Mesodermal cell (in vitro differentiated cells): ENCODE data around the gene SPCS1.
A peak's percentile ranks its signal among the peaks of the same experiment; 100 is the strongest.

Experiments used
- H3K27ac ChIP-seq: 2 replicates; pipeline ENCODE4 v1.7.0; 2013; ENCODE audit warnings: mild to moderate bottlenecking, low read depth, low read length, moderate library complexity; ENCODE audit not compliant: severe bottlenecking
- H3K36me3 ChIP-seq: 2 replicates; pipeline ENCODE4 v1.7.1; 2013; ENCODE audit warnings: mild to moderate bottlenecking, low read length, moderate library complexity; ENCODE audit not compliant: control insufficient read depth, insufficient read depth
- H3K4me1 ChIP-seq: one replicate; pipeline ENCODE4 v1.7.1; 2013; ENCODE audit warnings: mild to moderate bottlenecking, low read length; ENCODE audit not compliant: insufficient read depth, control insufficient read depth, poor library complexity, severe bottlenecking
- H3K4me3 ChIP-seq: 2 replicates; pipeline ENCODE4 v1.7.0; 2013; ENCODE audit warnings: low read length, control low read depth, mild to moderate bottlenecking; ENCODE audit not compliant: insufficient read depth, poor library complexity, severe bottlenecking; ENCODE audit errors: extremely low read depth
- H3K9me3 ChIP-seq: 2 replicates; pipeline ENCODE4 v1.7.1; 2013; ENCODE audit warnings: mild to moderate bottlenecking, low read length, moderate library complexity; ENCODE audit not compliant: control insufficient read depth
- WGBS, 2 experiments: methylation state at CpG; one replicate each; pipeline ENCODE4 v1.1.5; 2013; ENCODE audit warnings: missing lambda C conversion rate in 2 of 2; ENCODE audit not compliant: insufficient coverage in 2 of 2; 5-methylcytosine and 5-hydroxymethylcytosine counted together

Gene SPCS1

GRCh38 chr3:52694528-52695189 lies 11.2 kb upstream of the SPCS1 start:
- WGBS, 2 experiments, result 95 to 98% methylated on average over 4 to 5 of the region's 7 CpGs
- H3K27ac ChIP-seq, result no peak overlapping the region
- no peaks in the 10 kb centered on the region for H3K9me3 ChIP-seq
- H3K36me3 ChIP-seq, result peaks cover 91% of the 10 kb centered on the region
- no peaks in the 10 kb centered on the region for H3K4me1 ChIP-seq
- no peak overlapping the region for H3K4me3 ChIP-seq

GRCh38 chr3:52695798-52696671 lies 9.9 kb upstream of the SPCS1 start:
- peaks cover 82% of the 10 kb centered on the region for H3K36me3 ChIP-seq

GRCh38 chr3:52696830-52697631 lies 8.9 kb upstream of the SPCS1 start:
- H3K9me3 ChIP-seq, result no peaks in the 10 kb centered on the region
- no peak overlapping the region for H3K4me3 ChIP-seq
- H3K4me1 ChIP-seq, result no peaks in the 10 kb centered on the region
- H3K27ac ChIP-seq, result peak overlapping the region; percentile 49
- peaks cover 76% of the 10 kb centered on the region for H3K36me3 ChIP-seq
- WGBS, 2 experiments, result 100% methylated on average over 1 of the region's 2 CpGs; no CpG with 5 or more reads in 1 of the 2 experiments

More at GRCh38 chr3:52695798-52696671, 9.9 kb upstream of the SPCS1 start:
- 86 to 90% methylated on average over 2 of the region's 4 CpGs for WGBS, 2 experiments
- Histone ChIP-seq H3K4me3 (no peak overlapping the region), H3K9me3 (no peaks in the 10 kb centered on the region), H3K4me1 (no peaks in the 10 kb centered on the region), H3K27ac (peak overlapping the region; percentile 6)

- 100% methylated on average over 1 to 2 of the region's 4 CpGs for WGBS, 2 experiments
- Histone ChIP-seq H3K4me3 (no peak overlapping the region), H3K36me3 (peaks cover 73% of the 10 kb centered on the region), H3K9me3 (no peaks in the 10 kb centered on the region), H3K4me1 (no peaks in the 10 kb centered on the region), H3K27ac (peak overlapping the region; percentile 49)
Observed at GRCh38 chr3:52697632-52697965, 8.3 kb upstream of the SPCS1 start.

- no peaks in the 10 kb centered on the region for H3K9me3 ChIP-seq
- 88 to 100% methylated on average over 1 to 2 of the region's 7 CpGs for WGBS, 2 experiments
- H3K4me3 ChIP-seq, result no peak overlapping the region
Observed at GRCh38 chr3:52703341-52703740, 2.6 kb upstream of the SPCS1 start.

GRCh38 chr3:52704611-52705437 lies 1.1 kb upstream of the SPCS1 start:
- Histone ChIP-seq H3K36me3 (peaks cover 39% of the 10 kb centered on the region), H3K9me3 (no peaks in the 10 kb centered on the region), H3K4me3 (peak overlapping the region; percentile 91), H3K4me1 (no peaks in the 10 kb centered on the region), H3K27ac (peak overlapping the region; percentile 93)
- WGBS, 2 experiments, result 4 to 9% methylated on average over 20 to 21 of the region's 22 CpGs

More at GRCh38 chr3:52703341-52703740, 2.6 kb upstream of the SPCS1 start:
- Histone ChIP-seq H3K36me3 (peaks cover 34% of the 10 kb centered on the region), H3K27ac (no peak overlapping the region), H3K4me1 (no peaks in the 10 kb centered on the region)

- no peaks in the 10 kb centered on the region for H3K4me1 ChIP-seq
- peak overlapping the region; percentile 91 for H3K4me3 ChIP-seq
- H3K27ac ChIP-seq, result peak overlapping the region; percentile 93
- 0% methylated on average over 20 to 24 of the region's 25 CpGs for WGBS, 2 experiments
- peaks cover 42% of the 10 kb centered on the region for H3K36me3 ChIP-seq
- no peaks in the 10 kb centered on the region for H3K9me3 ChIP-seq
Observed at GRCh38 chr3:52705438-52705687, 543 bp upstream of the SPCS1 start.

- H3K4me3 ChIP-seq, result peak overlapping the region; percentile 91
- 100% methylated on average over 3 of the region's 4 CpGs; no CpG with 5 or more reads in 1 of the 2 experiments for WGBS, 2 experiments
- no peaks in the 10 kb centered on the region for H3K9me3 ChIP-seq
- H3K27ac ChIP-seq, result no peak overlapping the region
- H3K4me1 ChIP-seq, result no peaks in the 10 kb centered on the region
- peaks cover 43% of the 10 kb centered on the region for H3K36me3 ChIP-seq
Observed at GRCh38 chr3:52707585-52707984, 1.7 kb downstream of the SPCS1 start.

- Histone ChIP-seq H3K27ac (no peak overlapping the region), H3K4me1 (no peaks in the 10 kb centered on the region), H3K4me3 (no peak overlapping the region), H3K9me3 (no peaks in the 10 kb centered on the region), H3K36me3 (peaks cover 45% of the 10 kb centered on the region)
- WGBS, 2 experiments, result 80 to 88% methylated on average over 1 of the region's 2 CpGs
Observed at GRCh38 chr3:52710512-52710911, 4.6 kb downstream of the SPCS1 start.
